RWPE1 (cell line): ENCODE measurements around the gene SRRM3.

Experiments
- CTCF ChIA-PET: fragments of 350-600 bp; sonication (Branson Sonifier 250); formaldehyde crosslinking; extraction: SDS; loops from one replicate; lab custom pipeline; 2021; lab: Yijun Ruan, JAX
- POLR2A ChIA-PET: fragments of 400-600 bp; formaldehyde crosslinking; extraction: SDS; loops from one replicate; lab custom pipeline; 2020; ENCODE audit warnings: antibody characterized with exemption; ENCODE audit not compliant: low non-redundant PET; lab: Yijun Ruan, JAX
- DNase-seq: peaks from one replicate; pipeline ENCODE4 v3.0.0; 2012; ENCODE audit warnings: low spot score
- H3K27ac ChIP-seq: fragments of 450-650 bp; 2 replicates; pipeline ENCODE4 v1.5.1; 2017
- CTCF ChIP-seq: fragments of 450-650 bp; conservative IDR thresholded peaks from 2 replicates; pipeline ENCODE4 v1.5.1; 2017; ENCODE audit warnings: low read depth, mild to moderate bottlenecking

SRRM3 gene

DNA sequence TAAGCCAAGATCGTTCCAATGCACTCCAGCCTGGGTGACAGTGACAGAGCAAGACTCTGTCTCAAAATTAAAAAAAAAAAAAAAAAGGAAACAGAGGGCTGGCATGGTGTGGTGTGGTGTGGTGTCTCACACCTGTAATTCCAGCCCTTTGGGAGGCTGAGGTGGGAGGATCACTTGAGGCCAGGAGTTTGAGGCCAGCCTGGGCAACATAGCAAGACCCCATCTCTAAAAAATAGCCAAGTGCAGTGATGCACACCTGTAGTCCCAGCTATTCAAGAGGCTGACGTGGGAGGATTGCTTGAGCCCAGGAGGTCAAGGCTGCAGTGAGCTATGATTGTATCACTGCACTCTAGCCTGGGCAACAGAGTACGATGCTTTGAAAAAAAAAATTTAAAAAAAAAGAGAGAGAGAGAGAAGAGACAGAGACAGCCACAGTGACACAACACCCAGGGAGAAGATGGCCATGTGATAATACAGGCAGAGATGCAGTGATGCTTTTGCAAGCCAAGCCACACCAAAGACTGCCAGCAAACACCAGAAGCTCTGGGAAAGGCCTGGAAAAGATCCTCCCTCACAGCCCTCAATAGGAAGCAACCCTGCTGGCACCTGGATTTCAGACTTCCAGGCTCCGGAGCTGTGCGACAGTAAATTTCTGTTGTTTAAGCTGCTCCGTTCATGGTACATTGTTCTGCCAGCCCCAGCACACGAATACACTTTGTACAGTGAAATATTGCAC, 19.3 kb upstream of the SRRM3 start:
- ChIA-PET POLR2A (no interaction called here), CTCF (interaction anchor here (0.5 to 1.3 kb wide), 4 partner anchors 44 to 266 kb away, joined by 3 to 6 read pairs (median 4); no protein-coding TSS in a partner anchor)
- H3K27ac ChIP-seq = no peak overlapping the region
- DNase-seq = no peak
- TF ChIP-seq CTCF = no peak

GRCh38 chr7:76185187-76185896, 16.4 kb upstream of the SRRM3 start:
- ChIA-PET CTCF (no interaction called here), POLR2A (no interaction called here)
- TF ChIP-seq CTCF = no peak

DNA sequence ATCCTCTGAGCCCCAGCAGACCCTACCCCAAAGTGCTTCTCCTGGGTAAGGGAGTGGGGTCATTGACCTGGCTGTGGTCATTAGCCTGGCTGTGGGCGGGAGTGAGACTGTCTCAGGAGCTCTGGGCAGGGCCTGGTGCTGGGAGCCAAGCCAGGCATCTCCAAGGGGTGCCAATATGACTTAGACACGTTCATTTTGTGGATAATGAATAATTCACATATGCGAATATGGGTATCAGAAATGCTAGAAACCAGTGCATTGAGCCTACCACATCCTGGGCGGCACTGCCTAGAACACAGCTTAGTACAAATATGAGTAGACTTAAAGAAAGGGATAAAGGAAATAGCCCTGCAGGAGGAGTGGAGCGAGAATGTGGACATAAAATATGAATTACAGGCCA, 14.4 kb upstream of the SRRM3 start:
- no peak for TF ChIP-seq CTCF
- ChIA-PET CTCF (interaction anchor here (0.6 kb wide), 1 partner anchor 119 kb away, joined by 3 read pairs; no protein-coding TSS in a partner anchor), POLR2A (no interaction called here)
- H3K27ac ChIP-seq = no peak overlapping the region
- no peak for DNase-seq

More at GRCh38 chr7:76185187-76185896, 16.4 kb upstream of the SRRM3 start:
- no peak overlapping the region for H3K27ac ChIP-seq
- no peak for DNase-seq

DNA sequence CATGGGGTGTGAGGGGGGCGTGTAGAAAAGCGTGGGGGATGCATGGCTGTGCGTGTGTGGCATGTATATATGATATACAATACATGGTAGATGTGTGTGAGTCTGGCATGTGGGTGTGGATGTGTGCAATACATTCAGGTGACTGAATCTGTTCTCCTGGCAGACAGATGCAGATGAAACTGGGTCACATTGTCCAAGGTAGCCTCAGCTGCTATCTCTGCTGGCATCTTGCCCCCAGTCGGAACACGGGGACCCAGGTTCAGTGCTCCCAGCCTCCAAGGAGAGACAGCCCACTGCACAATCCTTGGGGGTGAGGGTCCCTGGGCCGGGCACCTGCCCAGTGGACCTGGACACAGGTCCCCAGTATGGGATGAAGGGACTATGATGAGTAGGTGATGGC, 12.4 kb upstream of the SRRM3 start:
- H3K27ac ChIP-seq = no peak overlapping the region
- no peak for DNase-seq
- no peak for TF ChIP-seq CTCF
- POLR2A ChIA-PET = no interaction called here
- CTCF ChIA-PET = interaction anchor here (1.1 kb wide), 1 partner anchor 11 kb away, joined by 4 read pairs; no protein-coding TSS in a partner anchor

GRCh38 chr7:76191783-76192240, 9.9 kb upstream of the SRRM3 start:
- ChIA-PET POLR2A (interaction anchor here (0.5 kb wide), 1 partner anchor 41 kb away, joined by 3 read pairs; no protein-coding TSS in a partner anchor), CTCF (no interaction called here)
- H3K27ac ChIP-seq = no peak overlapping the region
- DNase-seq = peak; percentile 27
- no peak for TF ChIP-seq CTCF

DNA sequence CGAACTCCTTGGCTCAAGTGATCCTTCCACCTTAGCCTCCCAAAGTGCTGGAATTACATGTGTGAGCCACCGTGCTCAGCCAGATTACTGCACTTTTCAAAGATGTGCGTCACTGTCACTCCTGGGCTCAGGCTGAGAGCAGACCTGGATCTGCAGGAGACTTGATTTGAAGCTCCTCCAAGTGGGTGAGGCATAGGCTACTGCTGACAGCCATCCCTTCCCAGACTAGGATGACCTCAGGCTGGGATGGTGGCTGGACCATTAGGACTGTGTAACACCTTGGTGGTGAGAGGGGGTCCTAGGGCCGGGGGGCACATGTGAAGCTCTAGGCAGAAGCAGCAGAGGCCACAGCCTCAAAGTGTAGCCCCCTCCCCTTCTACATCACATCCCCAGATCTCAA, 8.2 kb upstream of the SRRM3 start:
- H3K27ac ChIP-seq = no peak overlapping the region
- no peak for TF ChIP-seq CTCF
- POLR2A ChIA-PET = no interaction called here
- no peak for DNase-seq
- CTCF ChIA-PET = interaction anchor here (1.5 kb wide), 1 partner anchor 15 kb away, joined by 3 read pairs; no protein-coding TSS in a partner anchor
